ENCODE results near the gene CASP7.

DNA sequence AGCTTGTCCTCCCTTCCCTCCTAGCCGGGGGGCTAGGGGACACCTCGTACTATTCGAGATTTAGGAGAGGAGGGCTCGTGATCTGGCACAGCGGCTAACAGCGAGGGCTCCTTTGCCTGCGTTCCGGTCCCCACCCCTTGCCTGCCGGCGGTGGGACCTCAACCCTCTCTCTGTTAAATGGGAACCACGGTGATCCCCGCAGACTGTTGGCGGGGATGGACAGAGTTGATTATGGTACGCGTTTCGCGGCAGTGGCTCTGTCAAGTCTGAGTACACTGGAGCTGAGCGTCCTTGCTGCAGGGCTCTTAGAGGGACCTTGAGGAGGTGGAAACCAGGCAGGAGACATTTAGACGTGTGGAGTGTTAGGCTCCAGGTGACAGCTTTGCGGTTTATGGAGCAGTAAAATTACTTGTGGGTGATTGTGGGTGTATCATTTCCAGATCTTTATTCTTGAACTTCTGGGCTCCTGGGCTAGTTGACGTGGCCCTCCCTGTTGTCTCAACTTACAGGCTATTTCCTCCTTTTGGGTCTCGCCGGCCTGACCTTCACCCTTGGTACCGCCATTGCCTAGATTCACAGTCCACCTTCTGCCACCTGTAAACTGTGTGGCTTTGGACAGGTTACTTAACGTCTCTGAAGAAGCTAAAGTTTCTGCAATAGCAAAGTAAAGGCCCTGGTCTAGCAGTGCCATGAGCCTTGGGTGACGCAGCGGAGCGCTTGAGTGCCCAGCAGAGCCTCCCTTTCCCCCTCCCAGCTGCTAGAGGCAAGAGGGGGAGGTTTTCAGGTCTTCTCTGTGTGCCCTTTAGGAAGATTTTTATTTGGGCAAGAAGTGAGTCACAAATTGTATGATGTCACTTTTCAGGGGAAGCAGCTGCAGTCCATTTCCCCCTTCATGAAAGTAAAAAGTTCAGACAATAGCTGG, 739 bp downstream of the CASP7 start:
- TF ChIP-seq, protein P1, sequence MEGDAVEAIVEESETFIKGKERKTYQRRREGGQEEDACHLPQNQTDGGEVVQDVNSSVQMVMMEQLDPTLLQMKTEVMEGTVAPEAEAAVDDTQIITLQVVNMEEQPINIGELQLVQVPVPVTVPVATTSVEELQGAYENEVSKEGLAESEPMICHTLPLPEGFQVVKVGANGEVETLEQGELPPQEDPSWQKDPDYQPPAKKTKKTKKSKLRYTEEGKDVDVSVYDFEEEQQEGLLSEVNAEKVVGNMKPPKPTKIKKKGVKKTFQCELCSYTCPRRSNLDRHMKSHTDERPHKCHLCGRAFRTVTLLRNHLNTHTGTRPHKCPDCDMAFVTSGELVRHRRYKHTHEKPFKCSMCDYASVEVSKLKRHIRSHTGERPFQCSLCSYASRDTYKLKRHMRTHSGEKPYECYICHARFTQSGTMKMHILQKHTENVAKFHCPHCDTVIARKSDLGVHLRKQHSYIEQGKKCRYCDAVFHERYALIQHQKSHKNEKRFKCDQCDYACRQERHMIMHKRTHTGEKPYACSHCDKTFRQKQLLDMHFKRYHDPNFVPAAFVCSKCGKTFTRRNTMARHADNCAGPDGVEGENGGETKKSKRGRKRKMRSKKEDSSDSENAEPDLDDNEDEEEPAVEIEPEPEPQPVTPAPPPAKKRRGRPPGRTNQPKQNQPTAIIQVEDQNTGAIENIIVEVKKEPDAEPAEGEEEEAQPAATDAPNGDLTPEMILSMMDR (IDR thresholded peaks at IDR 0.05) = no peak
- peak; percentile 21 to 36 for TF ChIP-seq POLR2AphosphoS5 (IDR thresholded peaks at IDR 0.05)
